GM12875 (cell line): ENCODE data around the gene KIF1B.
"Not testable (repeated sequence)": the region's sequence is repeated elsewhere in the genome, so short reads cannot be mapped to it uniquely, and the experiment has no call there.

Experiments
- H3K4me3 ChIP-seq: one replicate; pipeline ENCODE4 v1.5.1; 2011; ENCODE audit warnings: low read depth, low read length, control low read depth
- CTCF ChIP-seq: IDR thresholded peaks from 2 replicates; pipeline ENCODE4 v1.5.1; 2011; ENCODE audit warnings: low read depth, mild to moderate bottlenecking, control low read depth, inconsistent platforms, low read length, moderate library complexity, borderline replicate concordance; ENCODE audit not compliant: insufficient read depth

KIF1B gene

GRCh38 chr1:10253149-10253548 lies 42.8 kb downstream of the KIF1B start:
- no peak overlapping the region for H3K4me3 ChIP-seq
- TF ChIP-seq CTCF: no peak

- H3K4me3 ChIP-seq: no peak overlapping the region
- TF ChIP-seq CTCF: no peak
Observed at GRCh38 chr1:10253755-10254154, 43.4 kb downstream of the KIF1B start.

GRCh38 chr1:10257851-10258250 lies 47.5 kb downstream of the KIF1B start:
- no peak for TF ChIP-seq CTCF
- no peak overlapping the region for H3K4me3 ChIP-seq

- not testable (repeated sequence) for H3K4me3 ChIP-seq
Observed at GRCh38 chr1:10259547-10259946, 49.2 kb downstream of the KIF1B start.

GRCh38 chr1:10263450-10264082 lies 53.2 kb downstream of the KIF1B start:
- no peak for TF ChIP-seq CTCF
- H3K4me3 ChIP-seq: no peak overlapping the region

- no peak overlapping the region for H3K4me3 ChIP-seq
- TF ChIP-seq CTCF: no peak
Observed at GRCh38 chr1:10265027-10265426, 54.7 kb downstream of the KIF1B start.

- H3K4me3 ChIP-seq: no peak overlapping the region
- no peak for TF ChIP-seq CTCF
Observed at GRCh38 chr1:10265900-10266299, 55.5 kb downstream of the KIF1B start.

- H3K4me3 ChIP-seq: no peak overlapping the region
- TF ChIP-seq CTCF: no peak
Observed at GRCh38 chr1:10267319-10267718, 56.9 kb downstream of the KIF1B start.
